ENCODE data around the gene EGR4. TPM values are rescaled to one million over a fixed set of nuclear protein-coding genes. Genes with fewer than 3 reads are reported as not detected.

EGR4 gene
- total and polyA plus RNA-seq, 2 donors = 0.05 to 0.14 TPM

- Histone ChIP-seq H3K27me3 (ENCODE audit: control insufficient read depth in 2 of 2, insufficient read depth in 1 of 2, low read length in 1 of 2) (peaks cover 56 to 91% of the 10 kb centered on the region in 2 donors), H3K27ac (ENCODE audit: low read depth in 1 of 2, low read length in 1 of 2) (no peak overlapping the region), H3K9me3 (ENCODE audit: control insufficient read depth in 2 of 2, insufficient read depth in 1 of 2, low read length in 1 of 2) (peaks cover 0 to 1% of the 10 kb centered on the region in 2 donors), H3K4me1 (ENCODE audit: control insufficient read depth in 2 of 2, insufficient read depth in 2 of 2, low read length in 2 of 2) (peaks cover 10 to 20% of the 10 kb centered on the region in 2 donors), H3K36me3 (ENCODE audit: control insufficient read depth in 2 of 2, insufficient read depth in 2 of 2, low read length in 1 of 2) (no peaks in the 10 kb centered on the region), H3K4me3 (ENCODE audit: low read length in 2 of 2) (no peak overlapping the region)
- WGBS = 12% methylated on average over 38 of the region's 38 CpGs
- DNase-seq (ENCODE audit: low read depth in 6 of 9, low spot score in 9 of 9) = no peak
These were observed 937 bp downstream of the EGR4 start for GRCh38 chr2:73292316-73292905.

DNA sequence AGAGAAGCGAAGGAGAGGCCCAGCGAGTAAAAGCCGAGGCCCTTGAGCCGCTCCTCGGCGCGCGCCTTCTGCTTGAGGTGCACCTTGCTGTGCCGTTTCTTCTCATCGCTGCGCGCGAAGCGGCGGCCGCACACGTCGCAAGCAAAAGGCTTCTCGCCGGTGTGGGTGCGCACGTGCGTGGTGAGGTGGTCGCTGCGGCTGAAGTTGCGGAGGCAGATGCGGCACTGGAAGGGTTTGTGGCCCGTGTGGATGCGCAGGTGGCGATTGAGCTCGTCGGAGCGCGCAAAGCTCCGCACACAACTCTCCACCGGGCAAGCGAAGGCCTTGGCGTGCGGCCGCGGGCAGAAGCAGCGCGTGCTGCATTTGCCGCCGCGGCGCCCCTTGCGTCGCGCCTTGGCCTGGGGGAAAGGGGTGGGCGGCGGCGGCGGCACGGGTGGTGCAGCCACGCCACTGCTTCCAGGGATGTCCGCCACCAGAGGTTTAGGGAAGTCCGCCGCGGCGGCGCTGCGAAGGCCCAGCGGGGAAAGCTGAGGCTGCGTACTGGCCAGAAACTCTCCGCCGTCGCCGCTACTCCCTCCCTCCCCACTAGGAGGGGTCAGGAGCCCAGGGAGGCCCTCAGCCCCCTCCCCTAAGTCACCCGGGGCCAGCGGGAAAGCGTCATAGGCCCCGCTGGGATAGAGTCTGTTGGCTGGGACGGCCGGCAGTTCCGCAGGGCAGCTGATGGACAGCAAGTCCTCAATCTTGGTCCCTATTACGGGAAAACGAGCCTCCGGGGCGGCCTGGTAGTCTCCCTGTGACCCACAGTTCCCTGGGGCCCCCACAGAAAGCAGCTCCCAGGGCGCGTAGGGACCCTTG is 1.7 kb downstream of the EGR4 start:
- Histone ChIP-seq H3K4me3 (ENCODE audit: low read length in 2 of 2) (peak overlapping the region in 1 of 2 donors; percentile 32), H3K27ac (ENCODE audit: low read depth in 1 of 2, low read length in 1 of 2) (no peak overlapping the region), H3K4me1 (ENCODE audit: control insufficient read depth in 2 of 2, insufficient read depth in 2 of 2, low read length in 2 of 2) (peaks cover 10 to 20% of the 10 kb centered on the region in 2 donors), H3K9me3 (ENCODE audit: control insufficient read depth in 2 of 2, insufficient read depth in 1 of 2, low read length in 1 of 2) (peaks cover 0 to 1% of the 10 kb centered on the region in 2 donors), H3K27me3 (ENCODE audit: control insufficient read depth in 2 of 2, insufficient read depth in 1 of 2, low read length in 1 of 2) (peaks cover 52 to 84% of the 10 kb centered on the region in 2 donors), H3K36me3 (ENCODE audit: control insufficient read depth in 2 of 2, insufficient read depth in 2 of 2, low read length in 1 of 2) (no peaks in the 10 kb centered on the region)
- no peak for DNase-seq (ENCODE audit: low read depth in 6 of 9, low spot score in 9 of 9)
- WGBS = 4% methylated on average over 82 of the region's 82 CpGs

DNA sequence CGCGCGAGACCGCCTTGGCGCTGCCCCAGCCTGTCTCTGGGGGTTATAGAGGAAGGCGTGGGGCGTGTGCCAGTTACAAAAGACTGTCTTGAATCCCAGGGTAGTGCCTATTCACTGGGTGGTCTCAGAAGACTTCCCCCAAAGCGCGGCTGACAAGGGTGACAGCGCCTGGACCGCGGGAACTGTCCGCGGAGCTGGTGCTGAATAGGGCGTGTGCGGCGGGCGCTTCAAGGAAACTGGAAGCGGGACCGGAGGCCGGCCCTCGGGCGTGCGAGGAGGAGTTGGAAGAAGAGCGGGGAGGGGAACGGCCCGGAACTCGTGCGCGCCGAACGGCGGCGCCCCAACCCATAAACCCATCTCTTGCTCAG is 2.3 kb downstream of the EGR4 start:
- WGBS = 6% methylated on average over 34 of the region's 34 CpGs
- Histone ChIP-seq H3K36me3 (ENCODE audit: control insufficient read depth in 2 of 2, insufficient read depth in 2 of 2, low read length in 1 of 2) (no peaks in the 10 kb centered on the region), H3K9me3 (ENCODE audit: control insufficient read depth in 2 of 2, insufficient read depth in 1 of 2, low read length in 1 of 2) (peaks cover 0 to 1% of the 10 kb centered on the region in 2 donors), H3K4me3 (ENCODE audit: low read length in 2 of 2) (peak overlapping the region in 1 of 2 donors; percentile 32), H3K4me1 (ENCODE audit: control insufficient read depth in 2 of 2, insufficient read depth in 2 of 2, low read length in 2 of 2) (peaks cover 10 to 20% of the 10 kb centered on the region in 2 donors), H3K27me3 (ENCODE audit: control insufficient read depth in 2 of 2, insufficient read depth in 1 of 2, low read length in 1 of 2) (peaks cover 50 to 82% of the 10 kb centered on the region in 2 donors), H3K27ac (ENCODE audit: low read depth in 1 of 2, low read length in 1 of 2) (no peak overlapping the region)
- DNase-seq (ENCODE audit: low read depth in 6 of 9, low spot score in 9 of 9) = peak in 7 of 9 donors; percentile 52 to 85 (median 66)

GRCh38 chr2:73290049-73290839 is 3.1 kb downstream of the EGR4 start:
- H3K27me3 ChIP-seq (ENCODE audit: control insufficient read depth in 2 of 2, insufficient read depth in 1 of 2, low read length in 1 of 2) = peaks cover 48 to 73% of the 10 kb centered on the region in 2 donors
- peaks cover 10 to 23% of the 10 kb centered on the region in 2 donors for H3K4me1 ChIP-seq (ENCODE audit: control insufficient read depth in 2 of 2, insufficient read depth in 2 of 2, low read length in 2 of 2)
- DNase-seq (ENCODE audit: low read depth in 6 of 9, low spot score in 9 of 9) = peak in 6 of 9 donors; percentile 33 to 71 (median 40)
- H3K9me3 ChIP-seq (ENCODE audit: control insufficient read depth in 2 of 2, insufficient read depth in 1 of 2, low read length in 1 of 2) = peaks cover 0 to 1% of the 10 kb centered on the region in 2 donors
- no peaks in the 10 kb centered on the region for H3K36me3 ChIP-seq (ENCODE audit: control insufficient read depth in 2 of 2, insufficient read depth in 2 of 2, low read length in 1 of 2)
- WGBS = 64% methylated on average over 6 of the region's 6 CpGs
- no peak overlapping the region for H3K4me3 ChIP-seq (ENCODE audit: low read length in 2 of 2)
- H3K27ac ChIP-seq (ENCODE audit: low read depth in 1 of 2, low read length in 1 of 2) = no peak overlapping the region

DNA sequence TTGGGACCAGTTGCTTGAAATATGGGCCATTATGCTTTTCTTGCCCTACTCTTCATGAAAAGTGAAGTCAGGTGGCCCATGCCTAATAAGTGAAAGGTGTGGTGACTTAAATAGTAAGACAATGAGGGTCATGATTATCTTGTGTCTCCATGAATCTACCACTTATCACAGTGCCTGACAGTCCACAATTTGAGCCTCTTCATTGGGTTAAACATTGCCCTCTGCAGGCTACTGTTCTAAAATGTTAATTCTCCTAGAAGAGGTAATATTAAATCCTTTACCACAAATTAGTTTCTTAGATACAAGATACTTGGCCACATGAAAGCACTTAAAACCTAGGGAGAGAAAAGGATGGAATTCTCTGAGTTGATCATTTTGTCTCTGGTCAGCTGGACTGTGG is 4.0 kb downstream of the EGR4 start:
- Histone ChIP-seq H3K27ac (ENCODE audit: low read depth in 1 of 2, low read length in 1 of 2) (no peak overlapping the region), H3K36me3 (ENCODE audit: control insufficient read depth in 2 of 2, insufficient read depth in 2 of 2, low read length in 1 of 2) (no peaks in the 10 kb centered on the region), H3K9me3 (ENCODE audit: control insufficient read depth in 2 of 2, insufficient read depth in 1 of 2, low read length in 1 of 2) (peaks cover 0 to 1% of the 10 kb centered on the region in 2 donors), H3K4me1 (ENCODE audit: control insufficient read depth in 2 of 2, insufficient read depth in 2 of 2, low read length in 2 of 2) (peaks cover 14 to 31% of the 10 kb centered on the region in 2 donors), H3K4me3 (ENCODE audit: low read length in 2 of 2) (no peak overlapping the region), H3K27me3 (ENCODE audit: control insufficient read depth in 2 of 2, insufficient read depth in 1 of 2, low read length in 1 of 2) (peaks cover 40 to 64% of the 10 kb centered on the region in 2 donors)
- DNase-seq (ENCODE audit: low read depth in 6 of 9, low spot score in 9 of 9) = no peak

DNA sequence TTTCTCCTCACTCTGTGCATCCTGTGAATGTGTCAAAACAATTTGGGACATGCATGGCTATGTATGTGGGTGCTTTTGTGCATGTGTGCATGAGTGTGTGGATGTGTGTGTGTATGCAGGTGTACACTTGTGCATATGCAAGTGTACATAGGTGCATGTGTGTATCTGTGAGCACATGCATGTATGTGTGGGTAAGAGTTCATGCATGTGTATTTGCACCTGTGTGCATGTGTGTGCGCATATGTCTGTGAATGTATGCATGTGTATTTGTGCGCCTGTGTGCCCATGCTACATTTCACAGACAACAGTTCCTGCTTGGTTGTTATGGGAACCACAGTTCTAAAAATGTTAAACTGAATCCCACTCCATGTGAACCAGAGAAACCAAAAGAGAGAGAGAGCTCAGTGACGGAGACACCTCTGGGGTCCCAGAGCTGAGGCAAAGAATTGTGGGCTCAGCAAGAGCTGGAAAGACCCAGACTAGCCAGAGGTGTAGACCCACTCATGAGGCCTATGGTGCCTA is 7.2 kb downstream of the EGR4 start:
- no peak for DNase-seq (ENCODE audit: low read depth in 6 of 9, low spot score in 9 of 9)
- Histone ChIP-seq H3K27ac (ENCODE audit: low read depth in 1 of 2, low read length in 1 of 2) (no peak overlapping the region), H3K27me3 (ENCODE audit: control insufficient read depth in 2 of 2, insufficient read depth in 1 of 2, low read length in 1 of 2) (peaks cover 10 to 33% of the 10 kb centered on the region in 2 donors), H3K9me3 (ENCODE audit: control insufficient read depth in 2 of 2, insufficient read depth in 1 of 2, low read length in 1 of 2) (no peaks in the 10 kb centered on the region), H3K36me3 (ENCODE audit: control insufficient read depth in 2 of 2, insufficient read depth in 2 of 2, low read length in 1 of 2) (no peaks in the 10 kb centered on the region), H3K4me1 (ENCODE audit: control insufficient read depth in 2 of 2, insufficient read depth in 2 of 2, low read length in 2 of 2) (peaks cover 12 to 23% of the 10 kb centered on the region in 2 donors), H3K4me3 (ENCODE audit: low read length in 2 of 2) (no peak overlapping the region)
- 95% methylated on average over 3 of the region's 3 CpGs for WGBS

DNA sequence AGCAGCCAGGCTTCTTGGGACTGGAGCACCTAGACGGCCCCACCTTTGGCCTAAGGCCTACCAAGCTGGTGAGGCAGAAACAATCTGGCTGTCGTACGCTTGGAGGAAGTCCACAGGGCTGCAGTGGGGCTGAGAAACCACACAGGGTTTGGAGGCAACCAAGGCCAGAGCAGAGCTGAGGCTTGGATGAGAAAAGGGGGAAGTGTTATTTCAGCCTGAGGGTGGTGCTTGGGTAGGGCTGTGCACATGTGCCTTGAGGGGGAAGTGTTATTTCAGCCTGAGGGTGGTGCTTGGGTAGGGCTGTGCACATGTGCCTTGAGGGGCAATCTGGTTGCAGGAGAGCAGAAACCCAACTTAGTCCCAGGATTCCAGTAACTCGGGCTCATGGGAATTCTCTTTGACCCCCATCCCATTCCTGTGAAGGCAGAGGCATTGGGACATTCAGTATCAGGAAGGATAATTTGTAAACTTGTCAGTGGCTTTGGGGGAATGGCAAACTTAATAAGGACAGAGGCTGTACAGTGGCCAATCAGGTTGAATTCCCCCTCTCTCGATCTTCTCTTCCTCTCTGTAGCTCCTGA is 8.1 kb downstream of the EGR4 start:
- Histone ChIP-seq H3K4me1 (ENCODE audit: control insufficient read depth in 2 of 2, insufficient read depth in 2 of 2, low read length in 2 of 2) (peaks cover 8 to 22% of the 10 kb centered on the region in 2 donors), H3K27me3 (ENCODE audit: control insufficient read depth in 2 of 2, insufficient read depth in 1 of 2, low read length in 1 of 2) (peaks cover under 1 to 23% of the 10 kb centered on the region in 2 donors), H3K4me3 (ENCODE audit: low read length in 2 of 2) (peak overlapping the region; percentile 66 to 77), H3K27ac (ENCODE audit: low read depth in 1 of 2, low read length in 1 of 2) (peak overlapping the region; percentile 44 to 83), H3K9me3 (ENCODE audit: control insufficient read depth in 2 of 2, insufficient read depth in 1 of 2, low read length in 1 of 2) (no peaks in the 10 kb centered on the region), H3K36me3 (ENCODE audit: control insufficient read depth in 2 of 2, insufficient read depth in 2 of 2, low read length in 1 of 2) (no peaks in the 10 kb centered on the region)
- 13% methylated on average over 5 of the region's 5 CpGs for WGBS
- DNase-seq (ENCODE audit: low read depth in 6 of 9, low spot score in 9 of 9) = peak in 2 of 9 donors; percentile 31 to 58

- peak within 1 kb of the TSS; percentile 83 for H3K27ac ChIP-seq (ENCODE audit: low read depth in 1 of 2, low read length in 1 of 2)
- DNase-seq (ENCODE audit: low read depth in 6 of 9, low spot score in 9 of 9) = peak; percentile 66 to 93 (median 76)
- WGBS = 1% methylated on average over 68 of the region's 69 CpGs
These were observed 8.8 kb downstream of the EGR4 start, which contains the start of gene FBXO41 for GRCh38 chr2:73284296-73285158. TSS of gene FBXO41 (minus strand) at chr2:73284478. CDS start at chr2:73269630, 14,848 bp downstream.

More at GRCh38 chr2:73284296-73285158, 8.8 kb downstream of the EGR4 start, which contains the start of gene FBXO41:
- no peaks in the 10 kb centered on the region for H3K9me3 ChIP-seq (ENCODE audit: control insufficient read depth in 2 of 2, insufficient read depth in 1 of 2, low read length in 1 of 2)
- peaks cover 8 to 22% of the 10 kb centered on the region in 2 donors for H3K4me1 ChIP-seq (ENCODE audit: control insufficient read depth in 2 of 2, insufficient read depth in 2 of 2, low read length in 2 of 2)
- H3K27me3 ChIP-seq (ENCODE audit: control insufficient read depth in 2 of 2, insufficient read depth in 1 of 2, low read length in 1 of 2) = peaks cover 0 to 17% of the 10 kb centered on the region in 2 donors
- H3K4me3 ChIP-seq (ENCODE audit: low read length in 2 of 2) = peak within 1 kb of the TSS; percentile 66 to 77
- no peaks in the 10 kb centered on the region for H3K36me3 ChIP-seq (ENCODE audit: control insufficient read depth in 2 of 2, insufficient read depth in 2 of 2, low read length in 1 of 2)

Measured in thymus (tissue), 11 donors.